Right atrium auricular region (tissue), 2 donors: ENCODE results near the gene EXOSC5. TPM values are rescaled to one million over a fixed set of nuclear protein-coding genes. Genes with fewer than 3 reads are reported as not detected.
"Not testable (repeated sequence)": the region's sequence is repeated elsewhere in the genome, so short reads cannot be mapped to it uniquely, and the experiment has no call there.

Experiments
- DNase-seq: peaks from one replicate; pipeline ENCODE4 v3.0.0-alpha.2; 2019; ENCODE audit warnings: low spot score
- H3K27ac ChIP-seq, 2 donors: fragments of 200-600 bp; sonication (generic); 1 replicate in 1 of 2; 2 replicates in 1 of 2; pipeline ENCODE4 v1.5.1; 2016 to 2019
- H3K27me3 ChIP-seq, 2 donors: fragments of 200-600 bp; sonication (generic); one replicate each; pipeline versions ENCODE4 v1.5.1 to v1.6.0; 2017 to 2019
- H3K36me3 ChIP-seq: fragments of 200-600 bp; sonication (generic); one replicate; pipeline ENCODE4 v1.5.1; 2016
- H3K4me1 ChIP-seq, 2 donors: fragments of 200-600 bp; sonication (generic); one replicate each; pipeline versions ENCODE4 v1.5.1 to v1.6.0; 2017 to 2019
- H3K4me3 ChIP-seq, 2 donors: fragments of 200-600 bp; sonication (generic); 1 replicate in 1 of 2; 2 replicates in 1 of 2; pipeline ENCODE4 v1.5.1; 2017 to 2019; ENCODE audit warnings: mild to moderate bottlenecking in 1 of 2, moderate library complexity in 1 of 2
- H3K9me3 ChIP-seq, 2 donors: fragments of 200-600 bp; sonication (generic); one replicate each; pipeline ENCODE4 v1.5.1; 2019
- total RNA-seq, 2 donors: library from RNA; depleted of rRNA; stranded (reverse); fragments of >200 nt; gene quantifications; one replicate each; pipeline ENCODE4 v1.1.0, GENCODE V29; 2016
- TF ChIP-seq, protein P1 (sequence below), 2 donors: fragments of 200-600 bp; sonication (generic); IDR thresholded peaks; one replicate each; pipeline ENCODE4 v1.5.1; 2019; ENCODE audit warnings: antibody characterized with exemption in 2 of 2

Gene EXOSC5
- total RNA-seq, 2 donors from 2014 or later: 8.5 to 9.0 TPM

DNA sequence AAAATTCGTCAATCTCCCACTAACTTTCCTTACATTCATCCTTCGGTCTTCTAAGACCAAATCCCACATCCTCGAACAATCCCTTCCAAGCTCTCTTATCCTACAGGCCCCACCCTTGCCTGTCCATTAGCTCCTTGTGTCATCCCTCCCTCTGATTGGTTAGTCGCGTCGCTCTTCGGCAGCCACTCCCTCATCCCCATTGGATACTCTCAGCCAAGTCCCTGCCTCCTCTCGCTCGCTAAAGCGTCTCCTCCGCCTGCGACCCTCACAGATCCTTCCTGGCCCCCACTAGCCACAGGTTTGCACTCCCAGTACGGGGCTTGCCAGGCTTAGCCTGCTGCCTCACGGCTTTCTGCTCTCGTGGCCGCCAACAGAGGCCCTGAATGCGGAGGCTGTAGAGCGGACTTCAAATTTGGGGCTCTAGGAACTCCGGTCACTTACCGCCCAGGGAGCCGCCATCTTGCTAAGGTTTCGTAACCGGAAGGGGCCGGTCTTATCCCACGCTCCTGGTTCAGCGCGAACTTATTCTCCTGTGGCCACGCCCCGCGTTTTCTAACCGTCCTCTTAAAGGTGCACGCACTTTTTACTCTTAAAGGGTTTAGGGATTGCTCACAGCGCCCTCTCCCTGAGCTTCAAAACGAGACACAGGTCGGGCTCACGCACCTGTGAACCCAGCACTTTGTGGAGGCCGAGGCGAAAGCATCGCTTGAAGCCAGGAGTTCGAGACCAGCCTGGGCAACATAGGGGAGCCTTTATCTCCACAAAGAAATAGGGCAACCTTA, 42.5 kb upstream of the EXOSC5 start, which contains the start of gene DMAC2:
Gene DMAC2, minus strand, starts transcription at position 472 of the 782 bp plus-strand sequence. Its CDS starts 13 bp downstream, at position 459.
- Histone ChIP-seq H3K4me3 (peak within 1 kb of the TSS; percentile 71), H3K27ac (peak within 1 kb of the TSS; percentile 94), H3K36me3 (peaks cover 23% of the 10 kb centered on the region), H3K4me1 (peaks cover 0 to 13% of the 10 kb centered on the region in 2 donors), H3K9me3 (no peaks in the 10 kb centered on the region), H3K27me3 (no peaks in the 10 kb centered on the region)
- TF ChIP-seq, protein P1, sequence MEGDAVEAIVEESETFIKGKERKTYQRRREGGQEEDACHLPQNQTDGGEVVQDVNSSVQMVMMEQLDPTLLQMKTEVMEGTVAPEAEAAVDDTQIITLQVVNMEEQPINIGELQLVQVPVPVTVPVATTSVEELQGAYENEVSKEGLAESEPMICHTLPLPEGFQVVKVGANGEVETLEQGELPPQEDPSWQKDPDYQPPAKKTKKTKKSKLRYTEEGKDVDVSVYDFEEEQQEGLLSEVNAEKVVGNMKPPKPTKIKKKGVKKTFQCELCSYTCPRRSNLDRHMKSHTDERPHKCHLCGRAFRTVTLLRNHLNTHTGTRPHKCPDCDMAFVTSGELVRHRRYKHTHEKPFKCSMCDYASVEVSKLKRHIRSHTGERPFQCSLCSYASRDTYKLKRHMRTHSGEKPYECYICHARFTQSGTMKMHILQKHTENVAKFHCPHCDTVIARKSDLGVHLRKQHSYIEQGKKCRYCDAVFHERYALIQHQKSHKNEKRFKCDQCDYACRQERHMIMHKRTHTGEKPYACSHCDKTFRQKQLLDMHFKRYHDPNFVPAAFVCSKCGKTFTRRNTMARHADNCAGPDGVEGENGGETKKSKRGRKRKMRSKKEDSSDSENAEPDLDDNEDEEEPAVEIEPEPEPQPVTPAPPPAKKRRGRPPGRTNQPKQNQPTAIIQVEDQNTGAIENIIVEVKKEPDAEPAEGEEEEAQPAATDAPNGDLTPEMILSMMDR (IDR thresholded peaks at IDR 0.05): peak in 1 of 2 donors; percentile 70
- DNase-seq: peak; percentile 99

DNA sequence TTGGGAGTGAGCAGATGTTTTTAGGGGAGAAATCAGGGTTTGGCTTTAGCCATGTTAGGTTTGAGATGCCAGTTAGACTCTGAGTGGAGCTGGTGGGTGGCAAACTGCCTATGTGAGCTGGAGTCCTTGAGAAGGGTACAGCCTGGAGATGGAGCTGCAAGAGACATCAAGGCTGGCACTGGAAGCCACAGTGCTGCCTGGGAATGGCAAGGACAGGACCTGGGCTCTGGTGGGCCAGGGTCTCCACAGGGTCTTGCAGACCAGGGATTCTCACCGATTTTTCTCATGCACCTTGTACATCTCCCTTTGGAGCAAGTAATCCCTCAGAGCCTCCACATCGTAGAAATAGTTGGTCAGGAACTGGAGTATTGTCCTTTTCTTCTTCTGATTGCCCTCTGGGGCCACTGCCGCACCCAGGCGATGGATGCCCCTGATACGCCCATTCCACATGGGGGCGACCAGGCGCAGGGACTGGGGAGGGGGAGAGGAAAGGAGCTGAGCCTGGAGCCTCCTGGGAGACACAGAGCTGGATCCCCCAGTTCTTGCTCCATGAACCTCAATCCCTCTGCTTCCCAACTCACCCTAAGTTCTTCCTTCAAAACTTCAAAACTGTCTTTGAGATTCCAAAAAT, 40.9 kb upstream of the EXOSC5 start:
- Histone ChIP-seq H3K9me3 (no peaks in the 10 kb centered on the region), H3K4me3 (no peak overlapping the region), H3K4me1 (peaks cover 0 to 13% of the 10 kb centered on the region in 2 donors), H3K27me3 (no peaks in the 10 kb centered on the region), H3K36me3 (peaks cover 33% of the 10 kb centered on the region), H3K27ac (no peak overlapping the region)
- DNase-seq: no peak
- TF ChIP-seq, protein P1 (IDR thresholded peaks at IDR 0.05): no peak

DNA sequence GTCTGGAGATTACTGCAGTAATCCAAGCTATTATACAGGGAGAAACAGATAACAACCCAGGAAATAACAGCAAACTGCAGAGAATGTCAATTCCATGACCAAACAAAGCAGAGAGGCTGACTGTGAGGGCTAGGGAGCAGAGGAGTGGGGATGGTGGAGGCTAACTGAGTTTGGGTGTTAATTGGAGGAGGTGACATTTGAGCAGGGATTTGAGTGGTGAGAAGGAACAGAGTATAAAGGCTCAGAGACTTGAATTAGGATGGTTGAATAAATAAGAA, 39.5 kb upstream of the EXOSC5 start:
- Histone ChIP-seq H3K4me1 (peaks cover 0 to 15% of the 10 kb centered on the region in 2 donors), H3K27me3 (no peaks in the 10 kb centered on the region), H3K9me3 (no peaks in the 10 kb centered on the region), H3K36me3 (peaks cover 47% of the 10 kb centered on the region), H3K4me3 (no peak overlapping the region), H3K27ac (no peak overlapping the region)
- TF ChIP-seq, protein P1 (IDR thresholded peaks at IDR 0.05): no peak
- no peak for DNase-seq

DNA sequence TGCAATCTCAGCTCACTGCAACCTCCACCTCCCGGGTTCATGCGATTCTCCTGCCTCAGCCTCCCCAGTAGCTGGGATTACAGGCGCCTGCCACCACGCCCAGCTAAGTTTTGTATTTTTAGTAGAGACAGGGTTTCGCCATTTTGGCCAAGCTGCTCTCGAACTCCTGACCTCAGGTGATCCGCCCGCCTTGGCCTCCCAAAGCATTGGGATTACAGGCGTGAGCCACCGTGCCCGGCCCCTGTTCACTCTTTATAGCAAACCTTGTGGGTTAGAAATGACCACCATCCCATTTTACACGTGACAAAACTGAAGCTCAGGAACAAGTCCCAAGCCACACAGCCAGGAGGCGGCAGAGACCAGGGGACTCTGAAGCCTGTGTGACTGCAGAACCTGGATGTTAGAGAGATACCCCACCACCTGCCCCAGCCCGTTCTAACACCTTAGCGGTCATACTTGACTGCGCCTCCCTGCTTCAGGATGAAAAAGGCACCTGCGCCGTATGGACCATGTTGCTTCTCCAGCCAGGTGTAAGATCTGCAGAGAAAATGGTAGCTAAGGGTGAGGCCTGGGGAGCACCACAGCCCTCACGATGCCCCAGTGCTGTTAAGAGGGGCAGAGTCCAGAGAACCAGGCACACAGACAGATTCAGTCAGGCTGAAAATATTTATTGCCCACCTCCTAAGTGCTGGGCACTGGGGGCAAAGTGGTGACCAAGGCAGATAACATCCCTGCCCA, 38.9 kb upstream of the EXOSC5 start:
- no peak for DNase-seq
- no peak overlapping the region for H3K27ac ChIP-seq
- peaks cover 0 to 20% of the 10 kb centered on the region in 2 donors for H3K4me1 ChIP-seq
- no peaks in the 10 kb centered on the region for H3K9me3 ChIP-seq
- H3K27me3 ChIP-seq: no peaks in the 10 kb centered on the region
- H3K36me3 ChIP-seq: peaks cover 52% of the 10 kb centered on the region
- H3K4me3 ChIP-seq: no peak overlapping the region
- TF ChIP-seq, protein P1 (IDR thresholded peaks at IDR 0.05): no peak

DNA sequence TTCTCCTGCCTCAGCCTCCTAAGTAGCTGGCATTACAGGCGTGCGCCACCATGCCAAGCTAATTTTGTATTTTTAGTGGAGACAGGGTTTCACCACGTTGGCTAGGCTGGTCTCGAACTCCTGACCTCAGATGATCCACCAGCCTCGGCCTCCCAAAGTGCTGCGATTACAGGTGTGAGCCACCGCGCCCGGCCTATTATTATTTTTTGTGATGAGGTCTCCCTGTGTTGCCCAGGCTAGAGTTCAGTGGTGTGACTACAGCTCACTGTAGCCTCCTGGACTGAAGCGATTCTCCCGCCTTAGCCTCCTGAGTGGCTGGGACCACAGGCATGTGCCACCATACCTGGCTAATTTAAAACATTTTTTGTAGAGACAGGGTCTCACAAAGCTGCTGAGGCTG, 38.2 kb upstream of the EXOSC5 start:
- not testable (repeated sequence) for DNase-seq
- H3K4me1 ChIP-seq: peaks cover 0 to 24% of the 10 kb centered on the region in 2 donors
- H3K36me3 ChIP-seq: peaks cover 56% of the 10 kb centered on the region

DNA sequence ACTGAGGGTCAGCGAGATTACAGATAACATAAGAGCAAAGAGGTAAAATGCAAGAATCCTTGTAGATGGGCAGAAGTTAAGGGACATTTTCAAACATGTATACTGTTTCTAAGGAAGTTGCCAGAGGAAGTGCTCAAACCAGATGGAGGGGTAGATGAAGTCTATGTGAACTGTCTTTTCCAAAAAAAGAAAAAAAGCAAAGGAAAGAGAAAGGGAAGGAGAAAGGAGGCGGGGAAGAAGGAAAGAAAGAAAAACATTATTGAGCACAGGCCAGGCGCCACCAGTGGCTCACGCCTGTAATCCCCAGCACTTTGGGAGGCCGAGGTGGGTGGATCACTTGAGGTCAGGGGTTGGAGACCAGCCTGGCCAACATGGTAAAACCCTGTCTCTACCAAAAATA, 37.3 kb upstream of the EXOSC5 start:
- peaks cover 0 to 20% of the 10 kb centered on the region in 2 donors for H3K4me1 ChIP-seq
- DNase-seq: no peak

More for the DNA sequence above, 38.2 kb upstream of the EXOSC5 start:
- H3K27ac ChIP-seq, H3K4me3 ChIP-seq, H3K9me3 ChIP-seq, H3K27me3 ChIP-seq: not testable (repeated sequence)

More for the DNA sequence above, 37.3 kb upstream of the EXOSC5 start:
- H3K9me3 ChIP-seq: no peaks in the 10 kb centered on the region
- TF ChIP-seq, protein P1 (IDR thresholded peaks at IDR 0.05): no peak
- H3K27me3 ChIP-seq: no peaks in the 10 kb centered on the region
- peaks cover 56% of the 10 kb centered on the region for H3K36me3 ChIP-seq
- no peak overlapping the region for H3K4me3 ChIP-seq
- no peak overlapping the region for H3K27ac ChIP-seq
